SK-N-SH (cell line): ENCODE data around the gene ARID1B. TPM values are rescaled to one million over a fixed set of nuclear protein-coding genes. Genes with fewer than 3 reads are reported as not detected.

Experiments used
- CTCF ChIA-PET: fragments of 300-600, 350-600 bp; formaldehyde crosslinking; extraction: SDS; loops from one replicate; lab custom pipeline; 2021; lab: Yijun Ruan, JAX
- POLR2A ChIA-PET: fragments of 350-600 bp; sonication (Branson Sonifier 250); formaldehyde crosslinking; extraction: SDS; loops from one replicate; lab custom pipeline; 2020; ENCODE audit warnings: antibody characterized with exemption, inconsistent platforms; lab: Yijun Ruan, JAX
- DNase-seq: peaks from one replicate; pipeline ENCODE4 v3.0.0; 2012
- H2AFZ ChIP-seq: fragments of 200-600 bp; sonication (generic); 2 replicates; pipeline ENCODE4 v1.8.1; 2016; ENCODE audit warnings: antibody characterized with exemption, mild to moderate bottlenecking, low read depth
- H3F3A ChIP-seq: fragments of 200-600 bp; sonication (generic); replicated peaks from 2 replicates; pipeline ENCODE3; 2016; ENCODE audit warnings: antibody characterized with exemption, mild to moderate bottlenecking; ENCODE audit not compliant: insufficient read depth
- H3K27ac ChIP-seq, 2 experiments: fragments of 200-500 bp in 1 of 2; fragments of 200-600 bp in 1 of 2; sonication (Bioruptor generic) in 1 of 2; sonication (generic), shearing (Covaris generic) in 1 of 2; 2 replicates each; pipeline versions ENCODE4 v1.5.1 to v1.6.1; 2014 to 2016; ENCODE audit warnings: low read depth in 2 of 2, inconsistent platforms in 1 of 2, low read length in 1 of 2, mild to moderate bottlenecking in 1 of 2, mixed read lengths in 1 of 2
- H3K27me3 ChIP-seq: fragments of 200-600 bp; sonication (generic), shearing (Covaris generic); 2 replicates; pipeline ENCODE4 v1.6.1; 2016; ENCODE audit warnings: mixed run types; ENCODE audit not compliant: insufficient read depth
- H3K36me3 ChIP-seq, 2 experiments: fragments of 200-500 bp in 1 of 2; fragments of 200-600 bp in 1 of 2; sonication (Bioruptor generic) in 1 of 2; sonication (generic) in 1 of 2; replicated peaks in 1 of 2; 2 replicates each; pipeline versions ENCODE3 to v1.5.1; 2014 to 2016; ENCODE audit warnings: low read length in 1 of 2, mild to moderate bottlenecking in 1 of 2; ENCODE audit not compliant: insufficient read depth in 2 of 2, control insufficient read depth in 1 of 2
- H3K4me1 ChIP-seq, 2 experiments: fragments of 200-500 bp in 1 of 2; fragments of 200-600 bp in 1 of 2; sonication (Bioruptor generic) in 1 of 2; sonication (generic), shearing (Covaris generic) in 1 of 2; 2 replicates each; pipeline versions ENCODE4 v1.5.1 to v1.6.1; 2014 to 2016; ENCODE audit warnings: low read depth in 1 of 2, low read length in 1 of 2, mixed run types in 1 of 2; ENCODE audit not compliant: insufficient read depth in 2 of 2, control insufficient read depth in 1 of 2
- H3K4me2 ChIP-seq: fragments of 200-600 bp; sonication (generic), shearing (Covaris generic); 2 replicates; pipeline ENCODE4 v1.6.1; 2017; ENCODE audit warnings: mixed run types
- H3K4me3 ChIP-seq, 2 experiments: fragments of 200-500 bp in 1 of 2; fragments of 200-600 bp in 1 of 2; sonication (Bioruptor generic) in 1 of 2; sonication (generic), shearing (Covaris generic) in 1 of 2; 2 replicates each; pipeline versions ENCODE4 v1.5.1 to v1.8.1; 2014 to 2016; ENCODE audit warnings: low read depth in 2 of 2, inconsistent platforms in 1 of 2, low read length in 1 of 2, mild to moderate bottlenecking in 1 of 2, mixed read lengths in 1 of 2, moderate library complexity in 1 of 2
- H3K79me2 ChIP-seq: fragments of 200-600 bp; sonication (generic); 2 replicates; pipeline ENCODE4 v1.8.1; 2017; ENCODE audit warnings: mild to moderate bottlenecking; ENCODE audit not compliant: insufficient read depth
- H3K9ac ChIP-seq: fragments of 200-600 bp; sonication (generic); 2 replicates; pipeline ENCODE4 v1.6.1; 2017; ENCODE audit warnings: mixed run types
- H3K9me2 ChIP-seq: fragments of 200-600 bp; sonication (generic); 2 replicates; pipeline ENCODE4 v1.6.1; 2017; ENCODE audit warnings: mixed run types
- H3K9me3 ChIP-seq: fragments of 200-600 bp; sonication (generic); 2 replicates; pipeline ENCODE4 v1.6.1; 2017; ENCODE audit warnings: mixed run types, mild to moderate bottlenecking, moderate library complexity
- H4K20me1 ChIP-seq: fragments of 200-600 bp; sonication (generic); 2 replicates; pipeline ENCODE4 v1.6.1; 2017; ENCODE audit warnings: mild to moderate bottlenecking, mixed run types; ENCODE audit not compliant: insufficient read depth
- CHD2 ChIP-seq: fragments of 150-350 bp; IDR thresholded peaks from 2 replicates; pipeline ENCODE4 v1.6.1; 2018; ENCODE audit warnings: low read length; ENCODE audit not compliant: partially characterized antibody
- ELF1 ChIP-seq: IDR thresholded peaks from 2 replicates; pipeline ENCODE4 v1.4.0; 2012
- EP300 ChIP-seq, 2 experiments: IDR thresholded peaks; 2 replicates each; pipeline versions ENCODE4 v1.4.0 to v1.6.1; 2012; ENCODE audit warnings: borderline replicate concordance in 1 of 2, low read depth in 1 of 2, low read length in 1 of 2
- MEF2A ChIP-seq: IDR thresholded peaks from 2 replicates; pipeline ENCODE4 v1.4.0; 2012; ENCODE audit warnings: low read depth, borderline replicate concordance
- MXI1 ChIP-seq: IDR thresholded peaks from 2 replicates; pipeline ENCODE4 v1.6.1; 2012; ENCODE audit warnings: mild to moderate bottlenecking, low read depth, low read length, improper control_type of control experiment
- NRF1 ChIP-seq: IDR thresholded peaks from 2 replicates; pipeline ENCODE4 v1.6.1; 2012; ENCODE audit warnings: low read depth, mild to moderate bottlenecking, low read length
- POLR2AphosphoS5 ChIP-seq: IDR thresholded peaks from 2 replicates; pipeline ENCODE4 v1.6.1; 2012; ENCODE audit warnings: low read depth, low read length
- RAD21 ChIP-seq: IDR thresholded peaks from 2 replicates; pipeline ENCODE4 v1.6.1; 2012; ENCODE audit warnings: mild to moderate bottlenecking, low read length
- RXRA ChIP-seq: IDR thresholded peaks from 2 replicates; pipeline ENCODE4 v1.4.0; 2012; ENCODE audit warnings: low read depth, mild to moderate bottlenecking, borderline replicate concordance
- SIN3A ChIP-seq: IDR thresholded peaks from 2 replicates; pipeline ENCODE4 v1.6.1; 2012; ENCODE audit warnings: low read depth, mild to moderate bottlenecking, low read length, moderate library complexity, borderline replicate concordance
- TCF12 ChIP-seq: IDR thresholded peaks from 2 replicates; pipeline ENCODE4 v1.4.0; 2012
- TEAD4 ChIP-seq: IDR thresholded peaks from 2 replicates; pipeline ENCODE4 v1.4.0; 2012; ENCODE audit warnings: mild to moderate bottlenecking, borderline replicate concordance; ENCODE audit not compliant: insufficient read depth
- YY1 ChIP-seq: IDR thresholded peaks from 2 replicates; pipeline ENCODE4 v1.4.0; 2012; ENCODE audit warnings: low read depth, mild to moderate bottlenecking
- WGBS: methylation state at CpG from one replicate; pipeline ENCODE4 v1.1.6; 2017; ENCODE audit warnings: low lambda C conversion rate; 5-methylcytosine and 5-hydroxymethylcytosine counted together
- polyA plus RNA-seq, 3 experiments: library from polyadenylated mRNA; depleted of rRNA; stranded (reverse); fragments of >200 nt; gene quantifications; 2 replicates each; pipeline ENCODE4 v1.2.3, GENCODE V29; 2012
- TF ChIP-seq, protein P1 (sequence below): fragments of 150-350 bp; IDR thresholded peaks from 2 replicates; pipeline ENCODE4 v1.6.1; 2017; ENCODE audit warnings: antibody characterized with exemption, low read length, low read depth, borderline replicate concordance
- TF ChIP-seq, protein P2 (sequence below): IDR thresholded peaks from 2 replicates; pipeline ENCODE4 v1.6.1; 2012; ENCODE audit warnings: mild to moderate bottlenecking, low read depth, low read length, moderate library complexity

ARID1B gene
- polyA plus RNA-seq, 1 of the 3 experiments (the other 2 are of a cell fraction), result 13.6 TPM

DNA sequence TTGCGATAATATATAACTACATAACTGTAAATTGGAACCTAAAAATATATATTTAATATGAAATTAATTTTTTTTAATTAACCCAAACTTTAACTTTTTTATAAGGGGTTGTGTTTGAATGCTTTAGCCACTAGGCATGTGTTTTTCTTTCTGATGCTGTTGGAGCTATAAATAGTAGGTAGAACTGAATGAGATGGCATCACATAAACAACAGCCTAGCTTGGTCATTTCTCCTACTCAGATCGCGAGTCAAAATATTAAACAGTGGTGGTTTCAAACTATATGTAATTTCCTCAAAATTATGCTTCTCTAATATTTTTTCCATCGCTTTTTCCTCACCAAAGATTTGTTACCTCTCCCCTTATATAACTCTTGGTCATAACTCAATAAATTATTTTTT is 243.2 kb downstream of the ARID1B start:
- Histone ChIP-seq H3K27ac (peak overlapping the region; percentile 98), H3K9me3 (no peaks in the 10 kb centered on the region; the same call in 1 of the 2 replicates), H3K9me2 (no peaks in the 10 kb centered on the region), H3K27me3 (no peaks in the 10 kb centered on the region), H4K20me1 (peaks cover 14% of the 10 kb centered on the region), H3K4me2 (peak overlapping the region; percentile 98), H3K79me2 (peaks cover 82% of the 10 kb centered on the region), H3K4me3 (peak overlapping the region; percentile 76 to 80), H3K36me3 (peaks cover 0 to 3% of the 10 kb centered on the region in 2 experiments), H3K4me1 (peaks cover 5 to 16% of the 10 kb centered on the region in 2 experiments), H2AFZ (peak overlapping the region; percentile 51; the same call in 1 of the 2 replicates), H3F3A (peaks cover 27% of the 10 kb centered on the region), H3K9ac (peak overlapping the region; percentile 99)
- TF ChIP-seq RXRA (no peak), NRF1 (no peak), SIN3A (no peak), TCF12 (no peak), MXI1 (no peak), POLR2AphosphoS5 (no peak), YY1 (no peak), EP300 (IDR thresholded peaks at IDR 0.05; ENCODE audit: borderline replicate concordance in 1 of 2, low read depth in 1 of 2, low read length in 1 of 2) (no peak), RAD21 (no peak), ELF1 (no peak), MEF2A (no peak), TEAD4 (no peak), CHD2 (no peak)
- TF ChIP-seq, protein P1, sequence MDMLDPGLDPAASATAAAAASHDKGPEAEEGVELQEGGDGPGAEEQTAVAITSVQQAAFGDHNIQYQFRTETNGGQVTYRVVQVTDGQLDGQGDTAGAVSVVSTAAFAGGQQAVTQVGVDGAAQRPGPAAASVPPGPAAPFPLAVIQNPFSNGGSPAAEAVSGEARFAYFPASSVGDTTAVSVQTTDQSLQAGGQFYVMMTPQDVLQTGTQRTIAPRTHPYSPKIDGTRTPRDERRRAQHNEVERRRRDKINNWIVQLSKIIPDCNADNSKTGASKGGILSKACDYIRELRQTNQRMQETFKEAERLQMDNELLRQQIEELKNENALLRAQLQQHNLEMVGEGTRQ, result no peak
- TF ChIP-seq, protein P2, sequence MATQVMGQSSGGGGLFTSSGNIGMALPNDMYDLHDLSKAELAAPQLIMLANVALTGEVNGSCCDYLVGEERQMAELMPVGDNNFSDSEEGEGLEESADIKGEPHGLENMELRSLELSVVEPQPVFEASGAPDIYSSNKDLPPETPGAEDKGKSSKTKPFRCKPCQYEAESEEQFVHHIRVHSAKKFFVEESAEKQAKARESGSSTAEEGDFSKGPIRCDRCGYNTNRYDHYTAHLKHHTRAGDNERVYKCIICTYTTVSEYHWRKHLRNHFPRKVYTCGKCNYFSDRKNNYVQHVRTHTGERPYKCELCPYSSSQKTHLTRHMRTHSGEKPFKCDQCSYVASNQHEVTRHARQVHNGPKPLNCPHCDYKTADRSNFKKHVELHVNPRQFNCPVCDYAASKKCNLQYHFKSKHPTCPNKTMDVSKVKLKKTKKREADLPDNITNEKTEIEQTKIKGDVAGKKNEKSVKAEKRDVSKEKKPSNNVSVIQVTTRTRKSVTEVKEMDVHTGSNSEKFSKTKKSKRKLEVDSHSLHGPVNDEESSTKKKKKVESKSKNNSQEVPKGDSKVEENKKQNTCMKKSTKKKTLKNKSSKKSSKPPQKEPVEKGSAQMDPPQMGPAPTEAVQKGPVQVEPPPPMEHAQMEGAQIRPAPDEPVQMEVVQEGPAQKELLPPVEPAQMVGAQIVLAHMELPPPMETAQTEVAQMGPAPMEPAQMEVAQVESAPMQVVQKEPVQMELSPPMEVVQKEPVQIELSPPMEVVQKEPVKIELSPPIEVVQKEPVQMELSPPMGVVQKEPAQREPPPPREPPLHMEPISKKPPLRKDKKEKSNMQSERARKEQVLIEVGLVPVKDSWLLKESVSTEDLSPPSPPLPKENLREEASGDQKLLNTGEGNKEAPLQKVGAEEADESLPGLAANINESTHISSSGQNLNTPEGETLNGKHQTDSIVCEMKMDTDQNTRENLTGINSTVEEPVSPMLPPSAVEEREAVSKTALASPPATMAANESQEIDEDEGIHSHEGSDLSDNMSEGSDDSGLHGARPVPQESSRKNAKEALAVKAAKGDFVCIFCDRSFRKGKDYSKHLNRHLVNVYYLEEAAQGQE, result no peak
- CTCF ChIA-PET, result interaction anchor here (0.7 to 1.9 kb wide), 10 partner anchors 10 to 254 kb away, joined by 3 to 5 read pairs (median 4); no protein-coding TSS in a partner anchor
- POLR2A ChIA-PET, result interaction anchor here (0.9 kb wide), 1 partner anchor 241 kb away, joined by 3 read pairs; no protein-coding TSS in a partner anchor
- DNase-seq, result peak; percentile 35
- 40% methylated on average over 4 of the region's 4 CpGs for WGBS
